Testis (tissue), 3 donors: ENCODE results near the gene PARM1. TPM values are rescaled to one million over a fixed set of nuclear protein-coding genes. Genes with fewer than 3 reads are reported as not detected.

ENCODE experiments used
- DNase-seq: peaks from one replicate; pipeline ENCODE4 v3.0.0-alpha.2; 2019
- H3K27ac ChIP-seq, 2 donors: fragments of 200-600 bp; sonication (generic); one replicate each; pipeline ENCODE4 v1.5.1; 2019
- H3K27me3 ChIP-seq: fragments of 200-600 bp; sonication (generic); one replicate; pipeline ENCODE4 v1.5.1; 2019
- H3K36me3 ChIP-seq: fragments of 200-600 bp; sonication (generic); one replicate; pipeline ENCODE4 v1.5.1; 2017; ENCODE audit warnings: low read depth; ENCODE audit errors: missing control alignments
- H3K4me1 ChIP-seq: fragments of 200-600 bp; sonication (generic); one replicate; pipeline ENCODE4 v1.5.1; 2019
- H3K4me3 ChIP-seq, 2 donors: fragments of 200-600 bp; sonication (generic); one replicate each; pipeline ENCODE4 v1.5.1; 2017 to 2019
- H3K9me3 ChIP-seq: fragments of 200-600 bp; sonication (generic); one replicate; pipeline ENCODE4 v1.5.1; 2017
- CTCF ChIP-seq, 3 experiments: fragments of 450-650 bp in 2 of 3; fragments of 200-600 bp in 1 of 3; sonication (generic) in 1 of 3; IDR thresholded peaks; one replicate each; pipeline ENCODE4 v1.5.1; 2016 to 2019; ENCODE audit warnings: antibody characterized with exemption in 3 of 3, mild to moderate bottlenecking in 2 of 3, moderate library complexity in 1 of 3
- POLR2A ChIP-seq: fragments of 450-650 bp; IDR thresholded peaks from one replicate; pipeline ENCODE4 v1.6.1; 2017; ENCODE audit warnings: antibody characterized with exemption, mild to moderate bottlenecking, moderate library complexity
- WGBS, 2 donors: methylation state at CpG; one replicate each; pipeline ENCODE4 v1.1.5; 2018; 5-methylcytosine and 5-hydroxymethylcytosine counted together
- intact Hi-C: fragments of 100-400 bp; cut with DNase I; formaldehyde crosslinking; loops from one replicate; pipeline ENCODE4 v1.15.1; 2023; ENCODE audit warnings: low total_unique reads
- polyA plus RNA-seq: library from polyadenylated mRNA; stranded (reverse); fragments of 350-450 nt; fragmentation: Illumina TruSeq; extraction: RNeasy Lipid Tissue Mini Kit (QIAGEN cat#74804); gene quantifications from one replicate; pipeline ENCODE4 v1.2.3, GENCODE V29; 2014; ENCODE audit warnings: low read depth, low replicate concordance; ENCODE audit not compliant: insufficient read depth
- total RNA-seq, 2 donors: library from RNA; depleted of rRNA; stranded (reverse); fragments of >200 nt; gene quantifications; one replicate each; pipeline ENCODE4 v1.2.3, GENCODE V29; 2016

The PARM1 gene
- total and polyA plus RNA-seq, 3 donors from 2014 or later = 29.0 to 40.5 (median 40.1) TPM

GRCh38 chr4:75011131-75011795 is 78.3 kb downstream of the PARM1 start:
- Histone ChIP-seq H3K4me1 (no peaks in the 10 kb centered on the region), H3K4me3 (no peak overlapping the region), H3K9me3 (no peaks in the 10 kb centered on the region), H3K36me3 (no peaks in the 10 kb centered on the region), H3K27me3 (no peaks in the 10 kb centered on the region), H3K27ac (no peak overlapping the region)
- intact Hi-C loops = no loop called here
- TF ChIP-seq POLR2A = no peak
- no peak for DNase-seq
- WGBS, 2 donors = 95 to 96% methylated on average over 4 of the region's 4 CpGs

- H3K27ac ChIP-seq = no peak overlapping the region
- H3K4me3 ChIP-seq = no peak overlapping the region
- H3K4me1 ChIP-seq = no peaks in the 10 kb centered on the region
- no peak for DNase-seq
- 88 to 100% methylated on average over 2 of the region's 2 CpGs for WGBS, 2 donors
- H3K27me3 ChIP-seq = no peaks in the 10 kb centered on the region
- H3K36me3 ChIP-seq = no peaks in the 10 kb centered on the region
- TF ChIP-seq CTCF (IDR thresholded peaks at IDR 0.05) (no peak), POLR2A (no peak)
- no peaks in the 10 kb centered on the region for H3K9me3 ChIP-seq
- intact Hi-C loops = no loop called here
Observed at GRCh38 chr4:75015627-75016026, 82.7 kb downstream of the PARM1 start.

- intact Hi-C loops = no loop called here
- DNase-seq = no peak
- WGBS, 2 donors = 71 to 76% methylated on average over 6 of the region's 6 CpGs
Observed at GRCh38 chr4:75016472-75016871, 83.6 kb downstream of the PARM1 start.

GRCh38 chr4:75018811-75019479 is 86.0 kb downstream of the PARM1 start:
- no peak overlapping the region for H3K27ac ChIP-seq
- intact Hi-C loops = no loop called here
- H3K36me3 ChIP-seq = no peaks in the 10 kb centered on the region
- no peaks in the 10 kb centered on the region for H3K27me3 ChIP-seq
- no peaks in the 10 kb centered on the region for H3K9me3 ChIP-seq
- DNase-seq = no peak
- 89 to 90% methylated on average over 3 of the region's 3 CpGs for WGBS, 2 donors
- TF ChIP-seq CTCF (IDR thresholded peaks at IDR 0.05) = no peak
- no peak for TF ChIP-seq POLR2A
- no peaks in the 10 kb centered on the region for H3K4me1 ChIP-seq
- H3K4me3 ChIP-seq = no peak overlapping the region

More at GRCh38 chr4:75016472-75016871, 83.6 kb downstream of the PARM1 start:
- H3K27me3 ChIP-seq = no peaks in the 10 kb centered on the region
- H3K4me1 ChIP-seq = no peaks in the 10 kb centered on the region
- H3K27ac ChIP-seq = no peak overlapping the region
- TF ChIP-seq POLR2A (no peak), CTCF (IDR thresholded peaks at IDR 0.05) (no peak)
- no peaks in the 10 kb centered on the region for H3K36me3 ChIP-seq
- no peaks in the 10 kb centered on the region for H3K9me3 ChIP-seq
- H3K4me3 ChIP-seq = no peak overlapping the region

GRCh38 chr4:75025431-75025830 is 92.5 kb downstream of the PARM1 start:
- no peaks in the 10 kb centered on the region for H3K9me3 ChIP-seq
- no peaks in the 10 kb centered on the region for H3K27me3 ChIP-seq
- TF ChIP-seq POLR2A = no peak
- TF ChIP-seq CTCF (IDR thresholded peaks at IDR 0.05) = no peak
- H3K27ac ChIP-seq = no peak overlapping the region
- intact Hi-C loops = no loop called here
- no peak overlapping the region for H3K4me3 ChIP-seq
- 72 to 84% methylated on average over 5 of the region's 5 CpGs for WGBS, 2 donors
- no peak for DNase-seq
- H3K36me3 ChIP-seq = no peaks in the 10 kb centered on the region
- H3K4me1 ChIP-seq = peaks cover 7% of the 10 kb centered on the region
